Measurements from ENCODE around the gene INPP4B. TPM values are rescaled to one million over a fixed set of nuclear protein-coding genes. Genes with fewer than 3 reads are reported as not detected.

Gene INPP4B
- total RNA-seq, 1 donor from 2014 or later: 32.7 TPM

GRCh38 chr4:142363686-142364085 lies 482.4 kb downstream of the INPP4B start:
- H3K9me3 ChIP-seq: no peaks in the 10 kb centered on the region
- H3K4me3 ChIP-seq: no peak overlapping the region
- peaks cover 0 to 3% of the 10 kb centered on the region in 2 donors for H3K4me1 ChIP-seq
- no peak for DNase-seq (ENCODE audit: low spot score in 2 of 2)
- TF ChIP-seq CTCF (IDR thresholded peaks at IDR 0.05): no peak
- no peaks in the 10 kb centered on the region for H3K36me3 ChIP-seq
- H3K27ac ChIP-seq: no peak overlapping the region
- intact Hi-C loops (cut with DNase I): no loop called here
- H3K27me3 ChIP-seq: no peaks in the 10 kb centered on the region

GRCh38 chr4:142361981-142362380 lies 484.1 kb downstream of the INPP4B start:
- no peak overlapping the region for H3K27ac ChIP-seq
- DNase-seq (ENCODE audit: low spot score in 2 of 2): no peak
- H3K4me3 ChIP-seq: no peak overlapping the region
- no peaks in the 10 kb centered on the region for H3K4me1 ChIP-seq
- H3K9me3 ChIP-seq: no peaks in the 10 kb centered on the region
- TF ChIP-seq CTCF (IDR thresholded peaks at IDR 0.05): no peak
- H3K27me3 ChIP-seq: no peaks in the 10 kb centered on the region
- intact Hi-C loops (cut with DNase I): no loop called here
- no peaks in the 10 kb centered on the region for H3K36me3 ChIP-seq

GRCh38 chr4:142360657-142361056 lies 485.4 kb downstream of the INPP4B start:
- TF ChIP-seq CTCF (IDR thresholded peaks at IDR 0.05): no peak
- Histone ChIP-seq H3K4me3 (no peak overlapping the region), H3K27ac (no peak overlapping the region), H3K36me3 (no peaks in the 10 kb centered on the region), H3K27me3 (no peaks in the 10 kb centered on the region), H3K9me3 (no peaks in the 10 kb centered on the region), H3K4me1 (no peaks in the 10 kb centered on the region)
- DNase-seq (ENCODE audit: low spot score in 2 of 2): no peak
- intact Hi-C loops (cut with DNase I): no loop called here

GRCh38 chr4:142358656-142359055 lies 487.4 kb downstream of the INPP4B start:
- no peaks in the 10 kb centered on the region for H3K36me3 ChIP-seq
- peaks cover 0 to 6% of the 10 kb centered on the region in 2 donors for H3K4me1 ChIP-seq
- no peak overlapping the region for H3K27ac ChIP-seq
- H3K4me3 ChIP-seq: no peak overlapping the region
- DNase-seq (ENCODE audit: low spot score in 2 of 2): no peak
- no peak for TF ChIP-seq CTCF (IDR thresholded peaks at IDR 0.05)
- H3K9me3 ChIP-seq: no peaks in the 10 kb centered on the region
- no peaks in the 10 kb centered on the region for H3K27me3 ChIP-seq
- intact Hi-C loops (cut with DNase I): no loop called here

GRCh38 chr4:142356801-142357200 lies 489.3 kb downstream of the INPP4B start:
- no peak for TF ChIP-seq CTCF (IDR thresholded peaks at IDR 0.05)
- Histone ChIP-seq H3K36me3 (no peaks in the 10 kb centered on the region), H3K9me3 (no peaks in the 10 kb centered on the region), H3K4me3 (no peak overlapping the region), H3K27ac (no peak overlapping the region), H3K27me3 (no peaks in the 10 kb centered on the region), H3K4me1 (peaks cover 3 to 8% of the 10 kb centered on the region in 2 donors)
- no peak for DNase-seq (ENCODE audit: low spot score in 2 of 2)
- intact Hi-C loops (cut with DNase I): no loop called here

- intact Hi-C loops (cut with DNase I): no loop called here
- no peaks in the 10 kb centered on the region for H3K9me3 ChIP-seq
- DNase-seq (ENCODE audit: low spot score in 2 of 2): no peak
- H3K36me3 ChIP-seq: no peaks in the 10 kb centered on the region
- TF ChIP-seq CTCF (IDR thresholded peaks at IDR 0.05): no peak
- no peaks in the 10 kb centered on the region for H3K27me3 ChIP-seq
- no peak overlapping the region for H3K4me3 ChIP-seq
- H3K27ac ChIP-seq: no peak overlapping the region
- peaks cover 3 to 10% of the 10 kb centered on the region in 2 donors for H3K4me1 ChIP-seq
These were observed 489.9 kb downstream of the INPP4B start for GRCh38 chr4:142356118-142356759.

Data from ascending aorta (tissue), 2 donors.